Measurements from ENCODE around the gene CDH23. TPM values are rescaled to one million over a fixed set of nuclear protein-coding genes. Genes with fewer than 3 reads are reported as not detected.
A peak's percentile ranks its signal among the peaks of the same experiment; 100 is the strongest.

CDH23 gene
- total and polyA plus RNA-seq, 8 donors = 1.8 to 22.8 (median 3.0) TPM

GRCh38 chr10:71829896-71830295, 433.2 kb downstream of the CDH23 start:
- TF ChIP-seq CTCF (IDR thresholded peaks at IDR 0.05) = no peak
- intact Hi-C loops (cut with DNase I) = no loop called here

DNA sequence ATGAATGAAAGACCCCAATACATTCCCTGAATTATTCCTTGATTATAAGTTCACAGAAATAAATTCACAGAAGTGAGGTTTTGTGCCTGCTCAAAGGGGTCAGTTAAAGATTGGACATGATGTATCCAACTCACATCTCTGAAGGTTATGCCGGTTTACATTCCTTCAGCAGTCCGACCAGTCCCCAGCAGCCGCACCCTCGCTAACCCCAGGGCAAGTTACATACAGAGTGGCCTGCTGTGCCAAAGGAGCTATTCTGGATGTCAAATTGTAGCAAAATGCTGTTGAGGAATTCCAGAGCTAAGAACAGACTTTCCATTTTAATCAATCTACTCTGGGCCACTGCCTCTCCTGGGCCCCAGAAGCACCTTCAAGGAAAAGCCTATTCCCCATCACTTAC, 434.0 kb downstream of the CDH23 start:
- Histone ChIP-seq H3K27ac (peak overlapping the region in 1 of 2 donors; percentile 82), H3K4me3 (no peak overlapping the region), H3K4me1 (peaks cover 3 to 79% of the 10 kb centered on the region in 2 donors), H3K36me3 (peaks cover 4 to 91% of the 10 kb centered on the region in 2 donors), H3K9me3 (no peaks in the 10 kb centered on the region), H3K27me3 (no peaks in the 10 kb centered on the region)
- ATAC-seq = no peak
- intact Hi-C loops (cut with DNase I) = no loop called here
- no peak for TF ChIP-seq CTCF (IDR thresholded peaks at IDR 0.05)
- peak in 1 of 4 donors; percentile 37 for DNase-seq

More at GRCh38 chr10:71829896-71830295, 433.2 kb downstream of the CDH23 start:
- DNase-seq (no peak), ATAC-seq (peak; percentile 5)
- Histone ChIP-seq H3K36me3 (peaks cover 4 to 99% of the 10 kb centered on the region in 2 donors), H3K27ac (peak overlapping the region; percentile 40 to 82), H3K9me3 (no peaks in the 10 kb centered on the region), H3K4me3 (no peak overlapping the region), H3K4me1 (peaks cover 0 to 81% of the 10 kb centered on the region in 2 donors), H3K27me3 (no peaks in the 10 kb centered on the region)

DNA sequence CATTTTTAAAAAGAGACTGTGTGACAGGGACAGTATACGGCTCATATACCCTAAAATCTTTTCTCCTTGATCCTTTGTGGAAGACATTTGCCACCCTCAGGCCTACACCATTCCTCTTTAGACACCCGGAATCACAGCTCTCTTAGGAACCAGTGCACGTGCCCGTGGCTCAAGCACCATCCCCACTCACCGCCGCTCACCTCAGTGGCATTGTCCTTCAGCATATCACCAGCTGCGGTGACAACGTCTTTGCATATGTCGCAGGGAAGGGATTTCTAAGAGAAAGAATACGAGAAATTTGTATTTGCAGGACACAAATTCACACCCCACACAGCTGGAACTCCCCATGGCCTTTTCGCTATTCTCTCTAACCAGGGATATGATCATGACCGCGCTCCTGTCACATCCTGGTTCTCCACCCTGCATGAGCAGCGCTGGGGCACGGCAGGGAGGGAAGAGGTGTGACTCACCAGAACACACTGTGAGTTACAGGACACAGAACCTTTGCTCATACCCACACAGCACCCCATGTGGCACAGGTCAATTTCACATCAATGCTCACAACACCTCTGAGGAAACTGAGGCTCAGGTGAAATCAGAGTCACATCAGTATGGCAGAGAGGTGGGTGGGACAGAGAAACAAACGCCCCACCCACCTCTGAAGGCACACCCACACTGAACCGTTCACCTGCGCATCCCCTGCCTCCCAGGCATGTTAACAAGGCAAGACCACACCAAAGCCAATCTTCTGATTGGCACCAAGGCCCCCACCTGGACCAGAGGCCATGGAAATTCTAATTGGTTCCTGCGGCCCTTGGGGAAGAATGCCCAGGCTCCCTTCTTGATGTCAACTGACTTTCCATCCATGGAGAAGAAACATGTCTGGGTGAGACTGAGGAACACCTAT, 435.2 kb downstream of the CDH23 start:
- intact Hi-C loops (cut with DNase I) = no loop called here
- H3K27ac ChIP-seq = peak overlapping the region in 1 of 2 donors; percentile 5
- peaks cover 4 to 79% of the 10 kb centered on the region in 2 donors for H3K36me3 ChIP-seq
- DNase-seq (peak in 1 of 4 donors; percentile 37), ATAC-seq (no peak)
- peaks cover 12 to 90% of the 10 kb centered on the region in 2 donors for H3K4me1 ChIP-seq
- no peaks in the 10 kb centered on the region for H3K27me3 ChIP-seq
- no peak overlapping the region for H3K4me3 ChIP-seq
- H3K9me3 ChIP-seq = no peaks in the 10 kb centered on the region
- TF ChIP-seq CTCF (IDR thresholded peaks at IDR 0.05) = no peak

DNA sequence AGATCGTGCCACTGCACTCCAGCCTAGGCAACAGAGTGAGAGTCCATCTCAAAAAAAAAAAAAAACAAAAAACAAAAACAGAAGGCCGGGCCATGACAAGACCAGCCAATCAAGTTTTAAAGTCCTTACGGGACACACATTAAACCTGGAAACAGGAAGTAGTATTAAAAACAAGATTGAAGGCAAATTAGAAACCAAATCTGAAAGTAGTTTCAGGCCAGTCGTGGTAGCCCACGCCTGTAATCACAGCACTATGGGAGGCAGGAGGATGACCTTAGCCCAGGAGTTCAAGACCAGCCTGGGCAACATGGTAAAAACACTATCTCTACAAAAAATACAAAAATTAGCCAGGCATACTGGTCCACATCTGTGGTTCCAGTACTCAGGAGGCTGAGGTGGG, 436.2 kb downstream of the CDH23 start:
- no peak for DNase-seq
- no peak for ATAC-seq
- no peak overlapping the region for H3K4me3 ChIP-seq
- peaks cover 12 to 97% of the 10 kb centered on the region in 2 donors for H3K4me1 ChIP-seq
- intact Hi-C loops (cut with DNase I) = no loop called here
- no peaks in the 10 kb centered on the region for H3K9me3 ChIP-seq
- H3K27me3 ChIP-seq = no peaks in the 10 kb centered on the region
- H3K27ac ChIP-seq = peak overlapping the region in 1 of 2 donors; percentile 37
- no peak for TF ChIP-seq CTCF (IDR thresholded peaks at IDR 0.05)
- H3K36me3 ChIP-seq = peaks cover 4 to 78% of the 10 kb centered on the region in 2 donors
